GM21717 (cell line): Measurements from ENCODE around the gene SH3BGRL2.
"Not testable (repeated sequence)": the region's sequence is repeated elsewhere in the genome, so short reads cannot be mapped to it uniquely, and the experiment has no call there.

Experiments used
- ATAC-seq: cut with Tn5 transposase; IDR thresholded peaks from one replicate; pipeline ENCODE4 v1.9.1; 2021; ENCODE audit warnings: mild to moderate bottlenecking, moderate library complexity; ENCODE audit not compliant: unreplicated experiment

SH3BGRL2 gene

DNA sequence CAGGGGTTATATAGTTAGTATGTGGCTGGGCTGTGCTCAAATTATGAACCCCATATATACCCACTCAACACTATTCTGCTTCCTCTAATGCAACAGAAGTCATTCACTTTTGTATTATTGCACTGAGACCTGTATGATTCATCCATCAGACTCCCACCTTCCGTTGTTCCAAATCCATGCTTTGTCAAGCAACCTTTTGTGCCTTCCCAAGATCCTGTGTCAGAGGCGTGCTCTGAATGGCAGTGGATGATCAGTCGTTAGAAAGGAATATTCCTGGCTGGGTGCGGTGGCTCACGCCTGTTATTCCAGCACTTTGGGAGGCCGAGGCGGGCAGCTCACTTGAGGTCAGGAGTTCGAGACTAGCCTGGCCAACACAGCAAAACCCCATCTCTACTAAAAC lies 103.2 kb downstream of the SH3BGRL2 start:
- no peak for ATAC-seq

DNA sequence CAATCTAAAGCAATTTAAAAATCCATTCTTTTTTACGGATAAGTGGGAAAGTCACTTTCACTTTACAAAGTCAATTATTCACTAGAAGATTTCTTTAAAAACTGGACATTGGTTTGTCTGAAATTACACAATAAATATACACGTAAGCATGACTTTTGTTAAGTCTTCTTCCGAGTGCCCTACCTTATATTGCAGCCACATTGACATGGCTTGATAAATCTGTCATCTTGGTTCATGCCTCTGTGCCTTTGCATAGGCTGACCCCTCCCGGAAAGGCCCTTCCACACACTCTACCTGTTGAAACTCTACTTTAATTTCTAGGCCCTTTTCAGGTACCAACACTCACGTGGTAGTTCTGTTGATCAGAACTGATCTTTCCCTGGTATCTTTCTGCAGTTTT lies 104.1 kb downstream of the SH3BGRL2 start:
- ATAC-seq, result no peak

DNA sequence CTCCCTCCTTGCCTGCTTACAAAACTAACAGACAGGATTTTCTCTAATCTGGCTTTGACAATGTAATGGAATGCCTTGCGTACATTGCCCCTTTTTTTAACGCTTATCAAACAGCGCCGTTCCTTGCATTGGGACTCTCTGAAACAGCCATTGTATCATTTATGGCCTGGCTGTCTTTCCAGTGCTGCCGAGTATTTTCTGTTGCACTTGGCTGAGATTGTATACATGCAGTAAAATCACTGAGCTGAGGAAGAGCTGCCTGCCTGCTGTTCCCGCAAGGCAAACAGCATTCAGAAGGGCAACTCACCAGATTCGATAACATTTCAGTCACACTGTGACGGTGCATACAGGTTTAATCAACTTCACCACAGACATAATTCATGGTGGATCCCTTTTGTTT lies 106.0 kb downstream of the SH3BGRL2 start:
- no peak for ATAC-seq

DNA sequence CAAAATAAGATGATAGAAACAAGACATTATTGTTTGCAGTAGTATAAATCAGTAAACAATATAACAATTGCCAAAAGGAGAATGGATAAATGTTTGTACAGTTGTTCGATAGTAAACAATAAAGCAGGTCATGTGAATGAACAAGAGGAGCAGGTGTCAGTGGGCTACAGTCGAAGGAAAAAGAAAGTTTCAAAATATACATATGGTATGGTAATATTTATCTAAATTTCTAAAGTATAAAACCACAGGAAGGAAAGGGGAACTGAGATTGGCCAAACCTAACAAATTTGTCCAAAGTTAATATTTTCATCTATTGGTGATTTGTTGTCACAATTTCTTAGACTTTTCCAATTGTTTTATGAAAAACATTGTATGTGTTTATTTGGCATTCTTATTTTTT lies 110.9 kb downstream of the SH3BGRL2 start:
- ATAC-seq, result no peak

DNA sequence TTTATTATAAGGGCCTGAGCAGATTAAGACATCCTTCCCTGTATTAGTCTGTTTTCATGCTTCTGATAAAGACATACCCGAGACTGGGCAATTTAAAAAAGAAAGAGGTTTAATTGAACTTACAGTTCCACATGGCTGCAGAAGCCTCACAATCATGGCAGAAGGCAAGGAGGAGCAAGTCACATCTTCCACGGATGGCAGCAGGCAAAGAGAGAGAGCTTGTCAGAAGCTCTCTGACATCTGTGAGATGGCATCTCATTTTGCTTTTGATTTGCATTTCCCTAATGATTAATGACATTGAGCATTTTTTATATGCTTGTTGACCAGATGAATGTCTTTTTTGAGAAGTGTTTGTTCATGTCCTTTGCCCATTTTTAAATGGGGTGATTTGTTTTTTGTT lies 114.2 kb downstream of the SH3BGRL2 start:
- ATAC-seq, result not testable (repeated sequence)

DNA sequence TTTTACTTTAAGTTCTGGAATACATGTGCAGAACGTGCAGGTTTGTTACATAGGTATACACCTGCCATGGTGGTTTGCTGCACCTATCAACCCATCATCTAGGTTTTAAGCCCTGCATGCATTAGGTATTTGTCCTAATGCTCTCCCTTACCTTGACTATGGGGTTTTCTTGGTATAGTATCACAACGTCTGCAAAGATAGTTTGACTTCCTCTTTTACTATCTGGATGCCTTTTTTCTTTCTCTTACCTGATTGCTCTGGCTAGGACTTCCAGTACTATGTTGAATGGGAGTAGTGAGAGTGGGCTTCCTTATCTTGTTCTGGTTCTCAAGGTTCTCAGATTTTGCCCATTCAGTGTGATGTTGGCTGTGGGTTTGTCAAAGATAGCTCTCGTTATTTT lies 115.2 kb downstream of the SH3BGRL2 start:
- not testable (repeated sequence) for ATAC-seq

DNA sequence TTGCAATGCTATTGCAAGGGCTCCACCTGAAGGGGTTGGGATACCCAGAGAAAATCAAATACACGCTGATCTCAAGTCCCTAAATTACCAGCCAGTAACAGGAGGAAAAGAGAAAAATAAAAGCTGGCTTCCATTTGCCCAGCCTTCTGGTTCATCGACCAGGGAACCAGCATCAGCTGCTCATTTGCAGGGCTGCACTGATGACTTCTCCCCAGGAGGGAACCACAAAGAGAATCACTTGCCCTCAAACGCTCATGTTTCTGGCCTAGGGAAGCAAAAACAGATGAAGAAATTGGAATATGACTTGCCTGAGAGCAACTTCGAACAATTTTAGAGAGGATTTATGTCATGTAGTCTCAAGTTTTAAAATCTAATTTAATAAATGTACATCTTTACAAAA lies 119.7 kb downstream of the SH3BGRL2 start:
- ATAC-seq, result no peak
